Heart right ventricle (tissue), 16 donors: ENCODE data around the gene OSBPL5. TPM values are rescaled to one million over a fixed set of nuclear protein-coding genes. Genes with fewer than 3 reads are reported as not detected.

Experiments
- ATAC-seq, 8 donors: fragments of 200-7000 bp; cut with Tn5 transposase; one replicate each; pipeline ENCODE4 v1.9.1; 2020; ENCODE audit warnings: mild to moderate bottlenecking in 8 of 8, moderate library complexity in 8 of 8, moderate number of reproducible peaks in 1 of 8
- DNase-seq, 2 donors: peaks; one replicate each; pipeline ENCODE4 v3.0.0-alpha.2; 2020
- H3K27ac ChIP-seq, 10 donors: fragments of 200-600 bp; sonication (generic) in 2 of 10; one replicate each; pipeline versions ENCODE4 v1.5.0 to v1.8.0; 2020 to 2022; ENCODE audit warnings: mild to moderate bottlenecking in 3 of 10
- H3K27me3 ChIP-seq, 7 donors: fragments of 200-600 bp; one replicate each; pipeline ENCODE4 v1.8.0; 2021 to 2022; ENCODE audit warnings: mild to moderate bottlenecking in 2 of 7
- H3K36me3 ChIP-seq, 9 donors: fragments of 200-600 bp; sonication (generic) in 1 of 9; one replicate each; pipeline versions ENCODE4 v1.5.0 to v1.8.0; 2020 to 2022; ENCODE audit warnings: mild to moderate bottlenecking in 2 of 9
- H3K4me1 ChIP-seq, 9 donors: fragments of 200-600 bp; sonication (generic) in 1 of 9; one replicate each; pipeline versions ENCODE4 v1.5.0 to v1.8.0; 2020 to 2022; ENCODE audit warnings: mild to moderate bottlenecking in 4 of 9
- H3K4me3 ChIP-seq, 10 donors: fragments of 200-600 bp; sonication (generic) in 2 of 10; one replicate each; pipeline versions ENCODE4 v1.5.0 to v1.8.0; 2020 to 2022; ENCODE audit warnings: mild to moderate bottlenecking in 7 of 10, moderate library complexity in 2 of 10
- H3K9me3 ChIP-seq, 11 donors: fragments of 200-600 bp in 10 of 11; sonication (generic) in 2 of 11; one replicate each; pipeline versions ENCODE4 v1.5.0 to v1.8.0; 2013 to 2022; ENCODE audit warnings: mild to moderate bottlenecking in 2 of 11, control low read depth in 1 of 11, moderate library complexity in 1 of 11
- WGBS, 2 donors: extraction: QIAGEN DNeasy Blood & Tissue Kit; methylation state at CpG; one replicate each; pipeline ENCODE4 v1.1.7; 2013; ENCODE audit warnings: inconsistent platforms in 1 of 2; 5-methylcytosine and 5-hydroxymethylcytosine counted together
- intact Hi-C, 10 donors: fragments of 100-400 bp; cut with DNase I; formaldehyde crosslinking; loops; one replicate each; pipeline versions ENCODE4 v1.11.1 to v1.14.2; 2022
- polyA plus RNA-seq, 2 donors: library from polyadenylated mRNA; stranded (reverse); fragments of 200-250 nt; gene quantifications; one replicate each; pipeline ENCODE4 v1.2.3, GENCODE V29; 2013
- total RNA-seq, 10 donors: library from RNA; stranded (reverse); fragmentation: NEBNext Ultra II Directional in 3 of 10; extraction: Animal tissue kit (Norgen Biotek cat#: 25700) in 3 of 10; gene quantifications; one replicate each; pipeline versions ENCODE4 v1.2.1 to v1.2.4, GENCODE V29; 2021 to 2023
- TF ChIP-seq, protein P1 (sequence below), 9 donors: fragments of 200-600 bp; sonication (generic) in 2 of 9; IDR thresholded peaks; one replicate each; pipeline versions ENCODE4 v1.5.0 to v1.8.0; 2021 to 2022; ENCODE audit warnings: antibody characterized with exemption in 9 of 9, mild to moderate bottlenecking in 5 of 9, moderate library complexity in 1 of 9
- donor health status: Arrhythmogenic right ventricular cardiomyopathy.
- donor health status: ischemic (EF 13 %, LVEDD 7.1; RV severe dilation, severe dysfunction).
- donor health status: healthy with polysubstance abuse.
- donor health status: DM: no; HTN: yes; CAD: no.
- donor health status: DM: no; HTN: no; CAD: no.
- donor health status: ischemic (EF 25% LVEDD 6.9; RV normal size, moderate dysfunction).
- donor health status: ischemic (EF 25% LVEDD 5.7; RV mildly dilated, moderate dysfunction).
- donor health status: healthy.
- donor health status: DM: yes; HTN: yes; CAD: no.
- donor health status: Ischemic cardiomyopathy.
- donor health status: ischemic (EF 35%, LVEDD 5.7; RV mildly dilated, moderate dysfunction).
- donor health status: nonischemic (EF 11% LVEDD 7.7; RV severe dilation, severe dysfunction).
- donor health status: DM: yes; HTN: yes; CAD: no.
- donor health status: PGD.
- donor health status: ischemic (EF 29% LVEDD 5.4; RV normal size, mild dysfunction).
- donor health status: nonischemic (EF 23%, LVEDD 6.1; RV moderate dilation, normal function).

The OSBPL5 gene
- total and polyA plus RNA-seq, 12 donors: 10.4 to 18.7 (median 15.5) TPM

DNA sequence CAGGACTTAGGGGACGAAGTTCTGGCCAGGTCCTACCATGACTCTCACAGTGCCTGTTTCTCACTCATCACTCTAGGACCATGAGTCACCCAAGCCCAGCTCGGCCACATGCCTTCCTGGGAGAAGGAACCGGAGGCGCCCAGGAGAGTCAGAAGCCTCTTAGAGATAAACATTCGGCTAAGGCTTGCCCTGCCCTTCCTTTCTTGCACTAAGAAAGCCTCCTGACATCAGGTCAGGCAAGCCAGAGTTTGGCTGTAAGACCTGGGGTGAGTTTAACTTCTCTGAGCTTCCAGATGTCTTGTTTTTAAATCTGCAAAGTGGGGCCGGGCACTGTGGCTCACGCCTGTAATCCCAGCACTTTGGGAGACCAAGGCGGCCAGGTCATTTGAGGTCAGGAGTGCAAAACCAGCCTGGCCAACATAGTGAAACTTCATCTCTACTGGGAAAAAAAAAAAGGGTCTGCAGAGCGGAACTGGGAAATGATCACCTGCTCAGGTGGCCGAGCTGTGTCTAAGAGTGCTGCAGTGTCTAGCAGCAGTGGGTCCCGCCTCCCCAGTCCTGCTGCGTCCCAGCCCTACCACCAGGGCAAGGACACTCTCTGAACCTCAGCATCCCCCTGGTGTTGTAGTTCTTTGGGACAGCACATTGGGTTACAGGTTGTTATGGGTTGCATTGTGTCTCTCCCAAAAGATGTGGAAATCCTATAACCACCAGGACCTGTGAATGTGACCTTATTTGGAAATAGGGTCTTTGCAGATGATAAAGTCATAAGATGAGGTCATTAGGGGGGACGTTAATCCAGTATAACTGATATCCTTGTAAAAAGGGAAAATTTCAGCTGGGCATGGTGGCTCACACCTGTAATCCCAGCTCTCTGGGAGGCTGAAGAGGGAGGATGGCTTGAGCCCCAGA, 106.1 kb downstream of the OSBPL5 start:
- intact Hi-C loops: loop anchor here in 2 of 10 donors (5.0 kb wide), 1 partner anchor 33 kb away; no protein-coding TSS in a partner anchor
- no peak for DNase-seq
- Histone ChIP-seq H3K4me3 (no peak overlapping the region), H3K4me1 (peaks cover 3 to 38% (median 27%) of the 10 kb centered on the region in 9 donors), H3K27me3 (no peaks in the 10 kb centered on the region), H3K36me3 (peaks cover 0 to 13% (median 0%) of the 10 kb centered on the region in 9 donors), H3K9me3 (no peaks in the 10 kb centered on the region), H3K27ac (peak overlapping the region in 3 of 10 donors; percentile 22 to 87 (median 33))
- TF ChIP-seq, protein P1, sequence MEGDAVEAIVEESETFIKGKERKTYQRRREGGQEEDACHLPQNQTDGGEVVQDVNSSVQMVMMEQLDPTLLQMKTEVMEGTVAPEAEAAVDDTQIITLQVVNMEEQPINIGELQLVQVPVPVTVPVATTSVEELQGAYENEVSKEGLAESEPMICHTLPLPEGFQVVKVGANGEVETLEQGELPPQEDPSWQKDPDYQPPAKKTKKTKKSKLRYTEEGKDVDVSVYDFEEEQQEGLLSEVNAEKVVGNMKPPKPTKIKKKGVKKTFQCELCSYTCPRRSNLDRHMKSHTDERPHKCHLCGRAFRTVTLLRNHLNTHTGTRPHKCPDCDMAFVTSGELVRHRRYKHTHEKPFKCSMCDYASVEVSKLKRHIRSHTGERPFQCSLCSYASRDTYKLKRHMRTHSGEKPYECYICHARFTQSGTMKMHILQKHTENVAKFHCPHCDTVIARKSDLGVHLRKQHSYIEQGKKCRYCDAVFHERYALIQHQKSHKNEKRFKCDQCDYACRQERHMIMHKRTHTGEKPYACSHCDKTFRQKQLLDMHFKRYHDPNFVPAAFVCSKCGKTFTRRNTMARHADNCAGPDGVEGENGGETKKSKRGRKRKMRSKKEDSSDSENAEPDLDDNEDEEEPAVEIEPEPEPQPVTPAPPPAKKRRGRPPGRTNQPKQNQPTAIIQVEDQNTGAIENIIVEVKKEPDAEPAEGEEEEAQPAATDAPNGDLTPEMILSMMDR (IDR thresholded peaks at IDR 0.05): no peak
- 79 to 80% methylated on average over 13 of the region's 13 CpGs for WGBS, 2 donors
- ATAC-seq: no peak

DNA sequence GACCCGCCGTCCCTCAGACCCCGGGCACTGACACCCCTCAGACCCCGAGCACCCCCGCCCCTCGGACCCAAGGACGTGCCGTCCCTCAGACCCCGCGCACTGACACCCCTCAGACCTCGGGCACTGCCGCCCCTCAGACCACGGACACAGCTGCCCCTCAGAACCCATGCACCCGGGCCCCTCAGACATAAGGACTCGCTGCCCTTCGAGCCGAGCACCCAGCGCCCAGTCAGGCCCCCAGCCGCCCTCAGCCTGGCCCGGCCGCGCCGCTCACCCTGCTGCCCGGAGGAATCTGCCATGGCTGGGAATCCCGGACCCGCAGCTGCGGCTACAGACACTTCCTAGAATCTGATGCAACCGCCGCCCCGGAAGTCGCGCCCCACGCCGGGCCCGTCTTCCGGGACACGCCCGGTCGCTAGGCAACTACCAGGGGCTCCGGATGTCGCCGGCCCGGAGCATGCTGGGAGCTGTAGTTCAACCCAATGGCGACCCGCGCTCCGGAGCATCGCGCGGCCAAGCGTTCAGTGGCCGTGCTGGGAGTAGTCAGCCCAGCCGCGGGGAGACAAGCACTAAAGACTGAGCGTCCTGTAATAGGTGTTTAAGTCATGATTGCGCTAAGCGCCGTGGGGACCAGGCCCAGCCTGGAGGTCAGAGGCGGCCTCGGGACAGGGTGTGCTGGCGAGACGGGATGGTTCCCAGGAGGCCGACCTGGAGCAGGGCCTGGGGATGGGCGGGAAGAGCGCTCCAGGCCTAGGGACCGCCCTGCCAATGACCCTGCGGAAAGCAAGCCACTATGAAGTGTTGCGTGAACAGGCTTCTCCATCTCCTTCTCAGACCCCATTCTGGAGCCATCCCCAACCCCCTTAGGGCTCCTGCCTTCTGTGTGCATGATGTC, 107.8 kb downstream of the OSBPL5 start, which contains the start of gene CARS1:
Gene CARS1, minus strand, starts transcription at position 355 of the 895 bp plus-strand sequence. Its CDS starts 56 bp downstream, at position 299.
- no peaks in the 10 kb centered on the region for H3K9me3 ChIP-seq
- DNase-seq (peak; percentile 96), ATAC-seq (peak; percentile 98 to 99 (median 98))
- TF ChIP-seq, protein P1 (IDR thresholded peaks at IDR 0.05): no peak
- peaks cover 0 to 18% (median 0%) of the 10 kb centered on the region in 9 donors for H3K36me3 ChIP-seq
- no peaks in the 10 kb centered on the region for H3K27me3 ChIP-seq
- peaks cover 3 to 48% (median 35%) of the 10 kb centered on the region in 9 donors for H3K4me1 ChIP-seq
- intact Hi-C loops: loop anchor here in 2 of 10 donors (5.0 kb wide), 1 partner anchor 35 kb away; no protein-coding TSS in a partner anchor
- peak within 1 kb of the TSS; percentile 72 to 96 (median 86) for H3K27ac ChIP-seq
- H3K4me3 ChIP-seq: peak within 1 kb of the TSS; percentile 65 to 96 (median 76)
- 0 to 1% methylated on average over 68 of the region's 68 CpGs for WGBS, 2 donors

DNA sequence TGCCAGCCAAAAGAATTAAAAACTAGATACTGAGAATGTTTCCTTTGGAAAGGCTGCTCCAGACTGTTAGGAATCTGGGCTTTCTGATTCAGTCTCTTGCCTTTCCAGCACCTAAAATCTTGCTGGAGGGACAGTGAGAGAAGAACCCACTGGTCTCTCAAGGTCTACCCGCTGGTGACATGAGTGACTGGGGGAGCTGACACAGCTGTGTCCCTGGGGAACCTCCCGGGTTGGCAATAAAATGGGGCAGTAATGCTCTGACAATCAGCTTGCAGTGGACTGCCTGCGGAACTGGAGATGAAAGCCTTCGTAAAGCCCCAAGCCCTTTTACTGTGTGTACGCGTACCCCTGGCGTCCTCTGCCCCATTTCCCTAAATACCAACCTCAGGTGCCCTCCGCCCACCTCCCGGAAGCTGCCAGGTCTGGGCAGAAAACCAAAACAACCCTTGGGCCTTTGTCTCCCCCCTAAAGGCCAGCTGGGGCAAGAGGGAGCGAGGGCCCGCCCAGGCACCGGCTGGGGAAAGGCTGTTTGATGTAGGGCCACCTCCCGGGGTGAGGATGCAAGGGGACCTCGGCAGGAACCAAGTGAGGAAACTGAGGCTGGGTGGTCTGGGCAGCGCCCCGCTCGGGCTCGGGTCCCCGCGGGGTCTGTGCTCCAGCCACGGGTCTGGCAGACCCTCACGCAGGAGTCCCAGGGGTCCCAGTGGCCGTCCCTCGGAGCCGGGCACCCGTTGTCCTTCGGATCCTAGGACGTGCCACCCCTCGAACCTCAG, 108.6 kb downstream of the OSBPL5 start:
- TF ChIP-seq, protein P1 (IDR thresholded peaks at IDR 0.05): no peak
- peak overlapping the region; percentile 72 to 96 (median 86) for H3K27ac ChIP-seq
- peaks cover 0 to 18% (median 0%) of the 10 kb centered on the region in 9 donors for H3K36me3 ChIP-seq
- DNase-seq: peak in 1 of 2 donors; percentile 31
- peaks cover 5 to 56% (median 40%) of the 10 kb centered on the region in 9 donors for H3K4me1 ChIP-seq
- peak overlapping the region; percentile 65 to 96 (median 76) for H3K4me3 ChIP-seq
- intact Hi-C loops: loop anchor here in 2 of 10 donors (5.0 kb wide), 1 partner anchor 36 kb away; no protein-coding TSS in a partner anchor
- 6% methylated on average over 27 to 29 of the region's 29 CpGs for WGBS, 2 donors
- no peaks in the 10 kb centered on the region for H3K9me3 ChIP-seq
- peak in 1 of 8 donors; percentile 1 for ATAC-seq
- no peaks in the 10 kb centered on the region for H3K27me3 ChIP-seq
